HG03066 (cell line): ENCODE results near the gene ARMC12.
"Not testable (repeated sequence)": the region's sequence is repeated elsewhere in the genome, so short reads cannot be mapped to it uniquely, and the experiment has no call there.

Source experiments
- ATAC-seq: cut with Tn5 transposase; IDR thresholded peaks from one replicate; pipeline ENCODE4 v1.9.1; 2021; ENCODE audit warnings: low read depth; ENCODE audit not compliant: unreplicated experiment

ARMC12 gene

GRCh38 chr6:35733633-35734032, 3.2 kb upstream of the ARMC12 start:
- ATAC-seq, result no peak

GRCh38 chr6:35734319-35734718, 2.5 kb upstream of the ARMC12 start:
- ATAC-seq, result not testable (repeated sequence)

- ATAC-seq, result no peak
Measured at GRCh38 chr6:35735452-35735851, 1.4 kb upstream of the ARMC12 start.

GRCh38 chr6:35736253-35736894, 458 bp upstream of the ARMC12 start:
- ATAC-seq, result no peak

GRCh38 chr6:35737413-35738211, 780 bp downstream of the ARMC12 start:
- no peak for ATAC-seq

- ATAC-seq, result no peak
Measured at GRCh38 chr6:35739645-35740524, 3.1 kb downstream of the ARMC12 start.

- ATAC-seq, result no peak
Measured at GRCh38 chr6:35742842-35743241, 6.0 kb downstream of the ARMC12 start.

- no peak for ATAC-seq
Measured at GRCh38 chr6:35745509-35745908, 8.7 kb downstream of the ARMC12 start.

GRCh38 chr6:35746516-35746915, 9.7 kb downstream of the ARMC12 start:
- ATAC-seq, result no peak

- ATAC-seq, result no peak
Measured at GRCh38 chr6:35747877-35748276, 11.0 kb downstream of the ARMC12 start.

- ATAC-seq, result no peak
Measured at GRCh38 chr6:35750557-35750956, 13.7 kb downstream of the ARMC12 start.

- ATAC-seq, result no peak
Measured at GRCh38 chr6:35751594-35751993, 14.8 kb downstream of the ARMC12 start.

- no peak for ATAC-seq
Measured at GRCh38 chr6:35752330-35752729, 15.5 kb downstream of the ARMC12 start.

GRCh38 chr6:35754452-35755277, 17.8 kb downstream of the ARMC12 start:
- no peak for ATAC-seq

GRCh38 chr6:35755278-35755924, 18.6 kb downstream of the ARMC12 start:
- no peak for ATAC-seq

GRCh38 chr6:35757456-35758123, 20.8 kb downstream of the ARMC12 start:
- no peak for ATAC-seq

- no peak for ATAC-seq
Measured at GRCh38 chr6:35759426-35759825, 22.6 kb downstream of the ARMC12 start.

- no peak for ATAC-seq
Measured at GRCh38 chr6:35765739-35766138, 28.9 kb downstream of the ARMC12 start.

GRCh38 chr6:35769211-35769610, 32.4 kb downstream of the ARMC12 start:
- ATAC-seq, result no peak

GRCh38 chr6:35771343-35771627, 34.5 kb downstream of the ARMC12 start:
- ATAC-seq, result no peak
